DOHH2 (cell line): Measurements from ENCODE around the gene CTNS.

ENCODE experiments used
- H3F3A ChIP-seq: fragments of 200-600 bp; sonication (generic), shearing (Covaris generic); 2 replicates; pipeline ENCODE4 v1.6.0; 2016; ENCODE audit warnings: antibody characterized with exemption, mild to moderate bottlenecking; ENCODE audit not compliant: control insufficient read depth, insufficient read depth
- H3K27ac ChIP-seq: fragments of 200-600 bp; sonication (generic); 2 replicates; pipeline ENCODE4 v1.5.1; 2014; ENCODE audit warnings: low read depth, mild to moderate bottlenecking, low read length, moderate library complexity
- H3K27me3 ChIP-seq: fragments of 200-600 bp; sonication (generic); 2 replicates; pipeline ENCODE4 v1.6.1; 2014; ENCODE audit warnings: mild to moderate bottlenecking, low read length, mixed read lengths; ENCODE audit not compliant: control insufficient read depth
- H3K36me3 ChIP-seq: fragments of 200-600 bp; sonication (generic); 2 replicates; pipeline ENCODE4 v1.6.1; 2014; ENCODE audit warnings: mild to moderate bottlenecking, low read length, moderate library complexity, mixed read lengths; ENCODE audit not compliant: control insufficient read depth
- H3K4me1 ChIP-seq: fragments of 200-600 bp; sonication (generic); 2 replicates; pipeline ENCODE4 v1.6.1; 2014; ENCODE audit warnings: mild to moderate bottlenecking, low read length, mixed read lengths; ENCODE audit not compliant: control insufficient read depth
- H3K4me2 ChIP-seq: fragments of 200-600 bp; sonication (generic); 2 replicates; pipeline ENCODE4 v1.6.0; 2014; ENCODE audit warnings: mild to moderate bottlenecking, low read length, moderate library complexity
- H3K4me3 ChIP-seq: fragments of 200-600 bp; sonication (generic); 2 replicates; pipeline ENCODE4 v1.5.1; 2014; ENCODE audit warnings: mild to moderate bottlenecking, low read length, mixed read lengths
- H3K79me2 ChIP-seq: fragments of 200-600 bp; sonication (generic); 2 replicates; pipeline ENCODE4 v1.6.1; 2014; ENCODE audit warnings: mild to moderate bottlenecking, low read length, mixed read lengths; ENCODE audit not compliant: control insufficient read depth
- H3K9me2 ChIP-seq: fragments of 200-600 bp; sonication (generic); replicated peaks from 2 replicates; pipeline ENCODE4 v1.6.1; 2014; ENCODE audit warnings: mild to moderate bottlenecking, low read length, mixed read lengths; ENCODE audit not compliant: control insufficient read depth
- H3K9me3 ChIP-seq: fragments of 200-600 bp; sonication (generic); 2 replicates; pipeline ENCODE4 v1.6.1; 2014; ENCODE audit warnings: antibody characterized with exemption, low read length, mixed read lengths; ENCODE audit not compliant: control insufficient read depth, insufficient read depth
- H4K20me1 ChIP-seq: fragments of 200-600 bp; sonication (generic); 2 replicates; pipeline ENCODE4 v1.6.0; 2014; ENCODE audit warnings: low read depth, mild to moderate bottlenecking, antibody characterized with exemption, low read length, moderate library complexity; ENCODE audit not compliant: control insufficient read depth, insufficient read depth
- EZH2phosphoT487 ChIP-seq: fragments of 200-600 bp; sonication (generic); IDR thresholded peaks from 2 replicates; pipeline ENCODE4 v1.6.1; 2017; ENCODE audit warnings: borderline replicate concordance, mild to moderate bottlenecking, antibody characterized with exemption, low read length, moderate library complexity, mixed read lengths
- TF ChIP-seq, protein P1 (sequence below): fragments of 200-600 bp; sonication (generic); IDR thresholded peaks from one replicate; pipeline ENCODE4 v1.5.1; 2014; ENCODE audit warnings: antibody characterized with exemption, mild to moderate bottlenecking, low read depth, low read length; ENCODE audit not compliant: poor library complexity, severe bottlenecking

The CTNS gene

DNA sequence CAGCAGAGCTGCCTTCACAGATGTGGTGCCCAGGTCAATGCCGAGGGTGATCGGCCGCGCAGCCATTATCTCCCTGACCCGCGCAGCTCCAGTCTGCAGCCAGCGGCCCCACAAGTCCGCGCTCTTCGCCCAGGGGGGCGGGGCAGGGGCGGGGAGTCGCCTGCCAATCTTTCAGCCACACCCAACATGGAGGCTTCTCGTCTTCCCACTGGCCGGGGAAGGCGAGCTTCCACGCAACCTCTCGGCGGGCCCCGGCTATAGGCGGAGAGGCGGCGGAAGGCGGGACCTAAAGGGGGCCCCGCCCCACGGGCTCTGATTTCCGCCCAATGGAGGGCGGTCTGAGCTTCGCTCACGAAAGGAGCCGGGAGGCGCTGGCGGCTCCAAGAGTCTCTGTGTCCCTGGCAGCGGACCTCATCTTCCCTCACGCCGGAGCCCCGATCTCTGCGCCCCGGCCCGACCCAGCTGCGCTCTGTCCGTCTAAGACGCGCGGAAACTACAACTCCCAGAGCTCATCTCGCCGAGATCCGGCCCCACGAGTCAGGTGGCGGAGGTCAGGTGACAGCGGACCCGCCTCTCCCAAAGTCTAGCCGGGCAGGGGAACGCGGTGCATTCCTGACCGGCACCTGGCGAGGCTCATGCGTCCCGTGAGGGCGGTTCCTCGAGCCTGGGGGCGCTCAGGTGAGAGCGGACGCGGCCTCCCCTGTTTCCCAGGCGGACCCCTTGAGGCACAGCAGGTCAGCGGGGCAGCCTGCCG is at the start of gene CTNS, which contains the start of gene SHPK:
TSS of gene CTNS (plus strand) at position 607 of the 754 bp plus-strand sequence. CDS start 3,447 bp downstream, outside the sequence.
TSS of gene SHPK (minus strand) at position 97 of the 754 bp plus-strand sequence. CDS start at position 66, 31 bp downstream.
- TF ChIP-seq, protein P1, sequence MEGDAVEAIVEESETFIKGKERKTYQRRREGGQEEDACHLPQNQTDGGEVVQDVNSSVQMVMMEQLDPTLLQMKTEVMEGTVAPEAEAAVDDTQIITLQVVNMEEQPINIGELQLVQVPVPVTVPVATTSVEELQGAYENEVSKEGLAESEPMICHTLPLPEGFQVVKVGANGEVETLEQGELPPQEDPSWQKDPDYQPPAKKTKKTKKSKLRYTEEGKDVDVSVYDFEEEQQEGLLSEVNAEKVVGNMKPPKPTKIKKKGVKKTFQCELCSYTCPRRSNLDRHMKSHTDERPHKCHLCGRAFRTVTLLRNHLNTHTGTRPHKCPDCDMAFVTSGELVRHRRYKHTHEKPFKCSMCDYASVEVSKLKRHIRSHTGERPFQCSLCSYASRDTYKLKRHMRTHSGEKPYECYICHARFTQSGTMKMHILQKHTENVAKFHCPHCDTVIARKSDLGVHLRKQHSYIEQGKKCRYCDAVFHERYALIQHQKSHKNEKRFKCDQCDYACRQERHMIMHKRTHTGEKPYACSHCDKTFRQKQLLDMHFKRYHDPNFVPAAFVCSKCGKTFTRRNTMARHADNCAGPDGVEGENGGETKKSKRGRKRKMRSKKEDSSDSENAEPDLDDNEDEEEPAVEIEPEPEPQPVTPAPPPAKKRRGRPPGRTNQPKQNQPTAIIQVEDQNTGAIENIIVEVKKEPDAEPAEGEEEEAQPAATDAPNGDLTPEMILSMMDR: no peak
- TF ChIP-seq EZH2phosphoT487: no peak
- Histone ChIP-seq H3K9me2 (no peaks in the 10 kb centered on the region), H3K36me3 (no peaks in the 10 kb centered on the region), H3K27ac (peak within 1 kb of the TSS; percentile 78), H3K4me1 (peaks cover 17% of the 10 kb centered on the region), H3K9me3 (no peaks in the 10 kb centered on the region), H3K27me3 (no peaks in the 10 kb centered on the region), H4K20me1 (no peaks in the 10 kb centered on the region), H3K79me2 (peaks cover 11% of the 10 kb centered on the region), H3K4me2 (peak within 1 kb of the TSS; percentile 88), H3F3A (peaks cover 5% of the 10 kb centered on the region; the same call in 1 of the 2 replicates), H3K4me3 (peak within 1 kb of the TSS; percentile 87)

DNA sequence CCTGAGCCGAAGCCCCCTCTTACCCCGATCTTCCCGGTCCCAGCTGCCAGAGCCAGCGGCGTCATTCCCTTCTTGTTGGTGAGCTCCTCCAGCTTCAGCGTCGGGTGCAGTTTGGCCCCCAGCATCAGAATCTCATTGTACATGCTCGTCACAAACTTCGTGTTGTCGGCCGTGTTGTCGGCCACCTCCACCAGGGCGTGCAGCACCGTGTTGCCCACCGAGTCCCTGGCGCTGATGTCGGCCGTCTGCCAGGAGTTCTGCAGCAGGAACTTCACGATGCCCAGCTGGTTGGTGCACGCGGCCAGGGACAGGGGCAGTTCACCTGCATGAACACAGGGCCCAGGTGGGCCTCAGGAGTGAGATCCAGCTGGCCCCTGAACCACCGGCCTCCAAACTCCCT is 46.8 kb upstream of the CTNS start:
- H3K4me2 ChIP-seq: no peak overlapping the region
- H3K27ac ChIP-seq: no peak overlapping the region
- no peaks in the 10 kb centered on the region for H3K9me2 ChIP-seq
- no peaks in the 10 kb centered on the region for H3K79me2 ChIP-seq
- no peaks in the 10 kb centered on the region for H3K9me3 ChIP-seq
- peaks cover 10% of the 10 kb centered on the region for H3K4me1 ChIP-seq
- no peaks in the 10 kb centered on the region for H3F3A ChIP-seq
- H3K36me3 ChIP-seq: no peaks in the 10 kb centered on the region
- H4K20me1 ChIP-seq: no peaks in the 10 kb centered on the region
- H3K4me3 ChIP-seq: no peak overlapping the region
- TF ChIP-seq, protein P1: no peak
- no peak for TF ChIP-seq EZH2phosphoT487
- H3K27me3 ChIP-seq: no peaks in the 10 kb centered on the region

DNA sequence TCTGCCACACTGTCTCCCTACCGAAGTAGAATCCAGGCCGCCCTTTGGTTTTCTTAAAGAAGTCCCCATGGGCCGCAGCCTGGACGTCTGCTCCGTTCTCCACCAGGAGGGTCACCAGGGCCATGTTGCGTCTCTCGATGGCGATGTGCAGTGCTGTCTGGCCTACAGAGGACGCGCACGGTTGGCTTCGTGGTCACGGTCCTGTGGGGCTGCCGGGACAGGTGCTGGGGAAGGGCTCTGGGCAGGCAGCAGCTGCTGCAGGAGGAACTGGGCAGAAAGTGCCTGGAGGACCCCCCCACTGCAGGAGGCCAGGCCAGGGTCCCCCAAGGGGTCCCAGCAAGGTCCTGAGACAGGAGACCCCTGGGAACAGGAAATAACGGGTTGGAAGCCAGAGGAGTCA is 46.3 kb upstream of the CTNS start:
- TF ChIP-seq EZH2phosphoT487: no peak
- TF ChIP-seq, protein P1: no peak
- Histone ChIP-seq H4K20me1 (no peaks in the 10 kb centered on the region), H3K9me3 (no peaks in the 10 kb centered on the region), H3F3A (no peaks in the 10 kb centered on the region), H3K27me3 (no peaks in the 10 kb centered on the region), H3K79me2 (no peaks in the 10 kb centered on the region), H3K27ac (no peak overlapping the region), H3K9me2 (no peaks in the 10 kb centered on the region), H3K4me2 (0 out of 2 replicates have a peak overlapping the region, but pooled peaks have one; percentile 11), H3K4me1 (peaks cover 10% of the 10 kb centered on the region), H3K36me3 (no peaks in the 10 kb centered on the region), H3K4me3 (no peak overlapping the region)
